Measurements from ENCODE around the gene GNA14. TPM values are rescaled to one million over a fixed set of nuclear protein-coding genes. Genes with fewer than 3 reads are reported as not detected.

Gene GNA14
- total and polyA plus RNA-seq, 2 experiments from 2014 or later = 3.9 to 10.5 TPM

GRCh38 chr9:77677957-77678535, 29.9 kb upstream of the GNA14 start:
- H2AFZ ChIP-seq = peak overlapping the region; percentile 72; the same call in 1 of the 2 replicates
- peaks cover 3% of the 10 kb centered on the region; the same call in 2 of the 3 replicates for H3K36me3 Mint-ChIP-seq (ENCODE audit: low read depth)
- no peak overlapping the region for H3K4me2 ChIP-seq
- H3K79me2 ChIP-seq (replicated peaks; ENCODE audit: insufficient read depth) = no peaks in the 10 kb centered on the region
- ATAC-seq = no peak
- no peaks in the 10 kb centered on the region for H3K4me1 Mint-ChIP-seq
- no peaks in the 10 kb centered on the region for H3K27me3 ChIP-seq (ENCODE audit: insufficient read depth)
- H3K27me3 Mint-ChIP-seq (ENCODE audit: insufficient read depth, low read depth, poor library complexity) = peaks cover 2% of the 10 kb centered on the region
- TF ChIP-seq, protein P1, sequence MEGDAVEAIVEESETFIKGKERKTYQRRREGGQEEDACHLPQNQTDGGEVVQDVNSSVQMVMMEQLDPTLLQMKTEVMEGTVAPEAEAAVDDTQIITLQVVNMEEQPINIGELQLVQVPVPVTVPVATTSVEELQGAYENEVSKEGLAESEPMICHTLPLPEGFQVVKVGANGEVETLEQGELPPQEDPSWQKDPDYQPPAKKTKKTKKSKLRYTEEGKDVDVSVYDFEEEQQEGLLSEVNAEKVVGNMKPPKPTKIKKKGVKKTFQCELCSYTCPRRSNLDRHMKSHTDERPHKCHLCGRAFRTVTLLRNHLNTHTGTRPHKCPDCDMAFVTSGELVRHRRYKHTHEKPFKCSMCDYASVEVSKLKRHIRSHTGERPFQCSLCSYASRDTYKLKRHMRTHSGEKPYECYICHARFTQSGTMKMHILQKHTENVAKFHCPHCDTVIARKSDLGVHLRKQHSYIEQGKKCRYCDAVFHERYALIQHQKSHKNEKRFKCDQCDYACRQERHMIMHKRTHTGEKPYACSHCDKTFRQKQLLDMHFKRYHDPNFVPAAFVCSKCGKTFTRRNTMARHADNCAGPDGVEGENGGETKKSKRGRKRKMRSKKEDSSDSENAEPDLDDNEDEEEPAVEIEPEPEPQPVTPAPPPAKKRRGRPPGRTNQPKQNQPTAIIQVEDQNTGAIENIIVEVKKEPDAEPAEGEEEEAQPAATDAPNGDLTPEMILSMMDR (conservative IDR thresholded peaks at IDR 0.05; ENCODE audit: low read depth in 2 of 2) = no peak
- no peak for TF ChIP-seq EZH2 (IDR thresholded peaks at IDR 0.05; ENCODE audit: low read depth, unreplicated experiment)
- no peak for TF ChIP-seq POLR2AphosphoS5 (IDR thresholded peaks at IDR 0.05; ENCODE audit: low read depth)
- TF ChIP-seq, protein P2, sequence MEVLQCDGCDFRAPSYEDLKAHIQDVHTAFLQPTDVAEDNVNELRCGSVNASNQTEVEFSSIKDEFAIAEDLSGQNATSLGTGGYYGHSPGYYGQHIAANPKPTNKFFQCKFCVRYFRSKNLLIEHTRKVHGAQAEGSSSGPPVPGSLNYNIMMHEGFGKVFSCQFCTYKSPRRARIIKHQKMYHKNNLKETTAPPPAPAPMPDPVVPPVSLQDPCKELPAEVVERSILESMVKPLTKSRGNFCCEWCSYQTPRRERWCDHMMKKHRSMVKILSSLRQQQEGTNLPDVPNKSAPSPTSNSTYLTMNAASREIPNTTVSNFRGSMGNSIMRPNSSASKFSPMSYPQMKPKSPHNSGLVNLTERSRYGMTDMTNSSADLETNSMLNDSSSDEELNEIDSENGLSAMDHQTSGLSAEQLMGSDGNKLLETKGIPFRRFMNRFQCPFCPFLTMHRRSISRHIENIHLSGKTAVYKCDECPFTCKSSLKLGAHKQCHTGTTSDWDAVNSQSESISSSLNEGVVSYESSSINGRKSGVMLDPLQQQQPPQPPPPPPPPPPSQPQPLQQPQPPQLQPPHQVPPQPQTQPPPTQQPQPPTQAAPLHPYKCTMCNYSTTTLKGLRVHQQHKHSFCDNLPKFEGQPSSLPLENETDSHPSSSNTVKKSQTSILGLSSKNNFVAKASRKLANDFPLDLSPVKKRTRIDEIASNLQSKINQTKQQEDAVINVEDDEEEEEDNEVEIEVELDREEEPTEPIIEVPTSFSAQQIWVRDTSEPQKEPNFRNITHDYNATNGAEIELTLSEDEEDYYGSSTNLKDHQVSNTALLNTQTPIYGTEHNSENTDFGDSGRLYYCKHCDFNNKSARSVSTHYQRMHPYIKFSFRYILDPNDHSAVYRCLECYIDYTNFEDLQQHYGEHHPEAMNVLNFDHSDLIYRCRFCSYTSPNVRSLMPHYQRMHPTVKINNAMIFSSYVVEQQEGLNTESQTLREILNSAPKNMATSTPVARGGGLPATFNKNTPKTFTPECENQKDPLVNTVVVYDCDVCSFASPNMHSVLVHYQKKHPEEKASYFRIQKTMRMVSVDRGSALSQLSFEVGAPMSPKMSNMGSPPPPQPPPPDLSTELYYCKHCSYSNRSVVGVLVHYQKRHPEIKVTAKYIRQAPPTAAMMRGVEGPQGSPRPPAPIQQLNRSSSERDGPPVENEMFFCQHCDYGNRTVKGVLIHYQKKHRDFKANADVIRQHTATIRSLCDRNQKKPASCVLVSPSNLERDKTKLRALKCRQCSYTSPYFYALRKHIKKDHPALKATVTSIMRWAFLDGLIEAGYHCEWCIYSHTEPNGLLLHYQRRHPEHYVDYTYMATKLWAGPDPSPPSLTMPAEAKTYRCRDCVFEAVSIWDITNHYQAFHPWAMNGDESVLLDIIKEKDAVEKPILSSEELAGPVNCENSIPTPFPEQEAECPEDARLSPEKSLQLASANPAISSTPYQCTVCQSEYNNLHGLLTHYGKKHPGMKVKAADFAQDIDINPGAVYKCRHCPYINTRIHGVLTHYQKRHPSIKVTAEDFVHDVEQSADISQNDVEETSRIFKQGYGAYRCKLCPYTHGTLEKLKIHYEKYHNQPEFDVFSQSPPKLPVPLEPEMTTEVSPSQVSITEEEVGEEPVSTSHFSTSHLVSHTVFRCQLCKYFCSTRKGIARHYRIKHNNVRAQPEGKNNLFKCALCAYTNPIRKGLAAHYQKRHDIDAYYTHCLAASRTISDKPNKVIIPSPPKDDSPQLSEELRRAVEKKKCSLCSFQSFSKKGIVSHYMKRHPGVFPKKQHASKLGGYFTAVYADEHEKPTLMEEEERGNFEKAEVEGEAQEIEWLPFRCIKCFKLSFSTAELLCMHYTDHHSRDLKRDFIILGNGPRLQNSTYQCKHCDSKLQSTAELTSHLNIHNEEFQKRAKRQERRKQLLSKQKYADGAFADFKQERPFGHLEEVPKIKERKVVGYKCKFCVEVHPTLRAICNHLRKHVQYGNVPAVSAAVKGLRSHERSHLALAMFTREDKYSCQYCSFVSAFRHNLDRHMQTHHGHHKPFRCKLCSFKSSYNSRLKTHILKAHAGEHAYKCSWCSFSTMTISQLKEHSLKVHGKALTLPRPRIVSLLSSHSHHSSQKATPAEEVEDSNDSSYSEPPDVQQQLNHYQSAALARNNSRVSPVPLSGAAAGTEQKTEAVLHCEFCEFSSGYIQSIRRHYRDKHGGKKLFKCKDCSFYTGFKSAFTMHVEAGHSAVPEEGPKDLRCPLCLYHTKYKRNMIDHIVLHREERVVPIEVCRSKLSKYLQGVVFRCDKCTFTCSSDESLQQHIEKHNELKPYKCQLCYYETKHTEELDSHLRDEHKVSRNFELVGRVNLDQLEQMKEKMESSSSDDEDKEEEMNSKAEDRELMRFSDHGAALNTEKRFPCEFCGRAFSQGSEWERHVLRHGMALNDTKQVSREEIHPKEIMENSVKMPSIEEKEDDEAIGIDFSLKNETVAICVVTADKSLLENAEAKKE (CRISPR knock-in tag; IDR thresholded peaks at IDR 0.05) = no peak
- no peak for TF ChIP-seq ZNF331 (CRISPR knock-in tag; IDR thresholded peaks at IDR 0.05; ENCODE audit: low read depth)
- no peak for TF ChIP-seq STAT1 (IDR thresholded peaks at IDR 0.05; ENCODE audit: unreplicated experiment)
- no peak for TF ChIP-seq CREB1 (CRISPR knock-in tag; IDR thresholded peaks at IDR 0.05; ENCODE audit: low read depth)
- TF ChIP-seq NANOG (IDR thresholded peaks at IDR 0.05; ENCODE audit: borderline replicate concordance) = no peak
- no peak for TF ChIP-seq REST (IDR thresholded peaks at IDR 0.05; ENCODE audit: unreplicated experiment)
- TF ChIP-seq EZH2phosphoT487 (IDR thresholded peaks at IDR 0.05; ENCODE audit: unreplicated experiment) = no peak
- no peak for TF ChIP-seq JUNB (IDR thresholded peaks at IDR 0.05; ENCODE audit: unreplicated experiment)
- no peak for TF ChIP-seq ETS1 (IDR thresholded peaks at IDR 0.05)
- no peak for TF ChIP-seq ZNF114 (CRISPR knock-in tag; IDR thresholded peaks at IDR 0.05)
- H4K20me1 ChIP-seq (replicated peaks; ENCODE audit: insufficient read depth) = no peaks in the 10 kb centered on the region
- H3K36me3 ChIP-seq (ENCODE audit: insufficient read depth) = no peaks in the 10 kb centered on the region
- H3K9me3 Mint-ChIP-seq = peaks cover 3% of the 10 kb centered on the region; the same call in 2 of the 3 replicates
- H3K27ac ChIP-seq (ENCODE audit: low read depth) = no peak overlapping the region
- no peak overlapping the region for H3K27ac Mint-ChIP-seq
- H3K9me2 ChIP-seq (ENCODE audit: insufficient read depth) = peaks cover 5% of the 10 kb centered on the region; the same call in 1 of the 2 replicates
- DNase-seq (ENCODE audit: low spot score) = no peak
- H3F3A ChIP-seq (replicated peaks; ENCODE audit: low read depth) = no peaks in the 10 kb centered on the region
- H3K4me3 ChIP-seq = no peak overlapping the region
- no peaks in the 10 kb centered on the region for H3K4me1 ChIP-seq (ENCODE audit: insufficient read depth)
- H3K4me3 Mint-ChIP-seq = no peak overlapping the region

All from GM23338 (cell line).